ENCODE results near the gene CCDC138. TPM values are rescaled to one million over a fixed set of nuclear protein-coding genes. Genes with fewer than 3 reads are reported as not detected.

Gene CCDC138
- polyA plus RNA-seq, 1 donor from 2014 or later: 19.0 TPM

DNA sequence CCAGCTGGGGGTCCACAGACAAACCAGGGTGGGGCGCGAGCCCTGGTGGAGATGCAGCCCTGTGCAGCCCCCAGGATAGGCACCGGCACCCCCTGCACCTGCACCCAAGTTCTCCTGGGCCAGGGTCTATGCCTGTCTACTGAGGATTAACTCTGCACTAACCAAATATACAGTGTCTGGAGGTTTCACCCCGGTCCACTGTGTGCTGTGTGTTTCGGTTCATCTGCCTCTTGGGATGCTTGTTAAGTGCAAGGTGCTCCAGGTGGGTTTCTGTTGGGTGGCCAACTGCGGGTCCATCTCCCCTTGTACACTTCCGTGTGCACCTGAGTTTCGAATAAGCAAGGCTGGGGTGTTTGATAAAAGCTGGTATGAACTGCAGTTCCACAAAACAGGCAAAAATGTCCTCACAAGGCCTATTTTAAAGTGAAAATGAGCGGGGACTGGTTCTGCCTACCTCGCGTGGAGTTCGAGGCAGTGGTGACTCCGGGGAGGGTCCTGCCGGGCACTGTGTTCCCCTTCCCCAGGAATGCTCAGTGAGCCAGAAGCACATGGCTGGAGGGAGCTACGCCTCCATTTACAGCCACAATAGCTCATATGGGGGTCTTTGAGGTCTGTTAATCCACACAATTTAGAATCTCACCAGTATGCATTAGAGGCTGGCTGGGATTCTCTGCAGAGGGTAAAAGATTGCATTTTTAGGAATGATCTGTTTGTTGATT is 131.7 kb downstream of the CCDC138 start:
- Histone ChIP-seq H3K27me3 (ENCODE audit: insufficient read depth, low read depth, low read length) (no peaks in the 10 kb centered on the region), H3F3A (ENCODE audit: insufficient read depth, low read length, poor library complexity, severe bottlenecking) (no peaks in the 10 kb centered on the region), H3K79me2 (replicated peaks; ENCODE audit: insufficient read depth, low read length) (no peaks in the 10 kb centered on the region), H3K4me2 (ENCODE audit: low read length) (no peak overlapping the region), H2AFZ (ENCODE audit: low read depth, low read length) (no peak overlapping the region), H3K27ac (ENCODE audit: low read length) (no peak overlapping the region), H3K36me3 (ENCODE audit: insufficient read depth, low read length) (no peaks in the 10 kb centered on the region), H3K9ac (ENCODE audit: low read length) (no peak overlapping the region), H3K9me2 (ENCODE audit: insufficient read depth, low read length) (no peaks in the 10 kb centered on the region), H3K4me3 (ENCODE audit: low read length) (no peak overlapping the region), H3K9me3 (ENCODE audit: low read length) (no peaks in the 10 kb centered on the region), H4K20me1 (ENCODE audit: insufficient read depth) (no peaks in the 10 kb centered on the region)
- TF ChIP-seq RAD21 (conservative IDR thresholded peaks at IDR 0.05): no peak
- no peak for TF ChIP-seq TAF1 (IDR thresholded peaks at IDR 0.05; ENCODE audit: low read depth)
- TF ChIP-seq, protein P1, sequence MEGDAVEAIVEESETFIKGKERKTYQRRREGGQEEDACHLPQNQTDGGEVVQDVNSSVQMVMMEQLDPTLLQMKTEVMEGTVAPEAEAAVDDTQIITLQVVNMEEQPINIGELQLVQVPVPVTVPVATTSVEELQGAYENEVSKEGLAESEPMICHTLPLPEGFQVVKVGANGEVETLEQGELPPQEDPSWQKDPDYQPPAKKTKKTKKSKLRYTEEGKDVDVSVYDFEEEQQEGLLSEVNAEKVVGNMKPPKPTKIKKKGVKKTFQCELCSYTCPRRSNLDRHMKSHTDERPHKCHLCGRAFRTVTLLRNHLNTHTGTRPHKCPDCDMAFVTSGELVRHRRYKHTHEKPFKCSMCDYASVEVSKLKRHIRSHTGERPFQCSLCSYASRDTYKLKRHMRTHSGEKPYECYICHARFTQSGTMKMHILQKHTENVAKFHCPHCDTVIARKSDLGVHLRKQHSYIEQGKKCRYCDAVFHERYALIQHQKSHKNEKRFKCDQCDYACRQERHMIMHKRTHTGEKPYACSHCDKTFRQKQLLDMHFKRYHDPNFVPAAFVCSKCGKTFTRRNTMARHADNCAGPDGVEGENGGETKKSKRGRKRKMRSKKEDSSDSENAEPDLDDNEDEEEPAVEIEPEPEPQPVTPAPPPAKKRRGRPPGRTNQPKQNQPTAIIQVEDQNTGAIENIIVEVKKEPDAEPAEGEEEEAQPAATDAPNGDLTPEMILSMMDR (IDR thresholded peaks at IDR 0.05; ENCODE audit: poor library complexity, severe bottlenecking): no peak

DNA sequence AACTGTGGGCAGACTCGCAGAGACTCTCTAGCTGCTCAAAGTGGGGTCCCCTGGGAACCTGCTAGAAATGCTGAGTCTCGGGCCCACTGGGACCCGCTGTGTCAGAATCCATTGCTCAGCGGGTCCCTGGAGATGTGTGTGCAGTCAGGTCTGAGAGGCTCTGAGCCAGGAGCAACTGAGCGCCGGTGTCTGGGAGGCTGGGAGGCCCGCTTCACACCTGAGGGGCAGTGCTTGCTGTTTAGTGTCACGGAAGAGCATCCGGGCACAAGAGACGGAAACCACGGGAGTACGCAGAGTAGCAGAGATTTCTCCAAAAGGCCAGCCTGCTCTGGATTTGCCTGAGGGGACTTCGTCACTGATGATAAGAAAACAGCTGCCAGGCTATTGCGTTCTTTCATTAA is 132.4 kb downstream of the CCDC138 start:
- Histone ChIP-seq H3K9ac (ENCODE audit: low read length) (no peak overlapping the region), H3K9me3 (ENCODE audit: low read length) (no peaks in the 10 kb centered on the region), H3F3A (ENCODE audit: insufficient read depth, low read length, poor library complexity, severe bottlenecking) (no peaks in the 10 kb centered on the region), H3K4me2 (ENCODE audit: low read length) (no peak overlapping the region), H3K27ac (ENCODE audit: low read length) (no peak overlapping the region), H3K9me2 (ENCODE audit: insufficient read depth, low read length) (no peaks in the 10 kb centered on the region), H3K36me3 (ENCODE audit: insufficient read depth, low read length) (no peaks in the 10 kb centered on the region), H3K4me3 (ENCODE audit: low read length) (no peak overlapping the region), H3K79me2 (replicated peaks; ENCODE audit: insufficient read depth, low read length) (no peaks in the 10 kb centered on the region), H3K27me3 (ENCODE audit: insufficient read depth, low read depth, low read length) (no peaks in the 10 kb centered on the region), H4K20me1 (ENCODE audit: insufficient read depth) (no peaks in the 10 kb centered on the region), H2AFZ (ENCODE audit: low read depth, low read length) (no peak overlapping the region)
- TF ChIP-seq RAD21 (conservative IDR thresholded peaks at IDR 0.05) (no peak), TAF1 (IDR thresholded peaks at IDR 0.05; ENCODE audit: low read depth) (no peak), SMC3 (conservative IDR thresholded peaks at IDR 0.05; ENCODE audit: poor library complexity) (no peak), EZH2 (IDR thresholded peaks at IDR 0.05; ENCODE audit: borderline replicate concordance, insufficient read depth, low read length, poor library complexity, severe bottlenecking) (no peak), MXI1 (conservative IDR thresholded peaks at IDR 0.05; ENCODE audit: poor library complexity, severe bottlenecking) (no peak), EP300 (conservative IDR thresholded peaks at IDR 0.05; ENCODE audit: poor library complexity, severe bottlenecking) (no peak), POLR2AphosphoS5 (IDR thresholded peaks at IDR 0.05) (no peak)
- TF ChIP-seq, protein P2, sequence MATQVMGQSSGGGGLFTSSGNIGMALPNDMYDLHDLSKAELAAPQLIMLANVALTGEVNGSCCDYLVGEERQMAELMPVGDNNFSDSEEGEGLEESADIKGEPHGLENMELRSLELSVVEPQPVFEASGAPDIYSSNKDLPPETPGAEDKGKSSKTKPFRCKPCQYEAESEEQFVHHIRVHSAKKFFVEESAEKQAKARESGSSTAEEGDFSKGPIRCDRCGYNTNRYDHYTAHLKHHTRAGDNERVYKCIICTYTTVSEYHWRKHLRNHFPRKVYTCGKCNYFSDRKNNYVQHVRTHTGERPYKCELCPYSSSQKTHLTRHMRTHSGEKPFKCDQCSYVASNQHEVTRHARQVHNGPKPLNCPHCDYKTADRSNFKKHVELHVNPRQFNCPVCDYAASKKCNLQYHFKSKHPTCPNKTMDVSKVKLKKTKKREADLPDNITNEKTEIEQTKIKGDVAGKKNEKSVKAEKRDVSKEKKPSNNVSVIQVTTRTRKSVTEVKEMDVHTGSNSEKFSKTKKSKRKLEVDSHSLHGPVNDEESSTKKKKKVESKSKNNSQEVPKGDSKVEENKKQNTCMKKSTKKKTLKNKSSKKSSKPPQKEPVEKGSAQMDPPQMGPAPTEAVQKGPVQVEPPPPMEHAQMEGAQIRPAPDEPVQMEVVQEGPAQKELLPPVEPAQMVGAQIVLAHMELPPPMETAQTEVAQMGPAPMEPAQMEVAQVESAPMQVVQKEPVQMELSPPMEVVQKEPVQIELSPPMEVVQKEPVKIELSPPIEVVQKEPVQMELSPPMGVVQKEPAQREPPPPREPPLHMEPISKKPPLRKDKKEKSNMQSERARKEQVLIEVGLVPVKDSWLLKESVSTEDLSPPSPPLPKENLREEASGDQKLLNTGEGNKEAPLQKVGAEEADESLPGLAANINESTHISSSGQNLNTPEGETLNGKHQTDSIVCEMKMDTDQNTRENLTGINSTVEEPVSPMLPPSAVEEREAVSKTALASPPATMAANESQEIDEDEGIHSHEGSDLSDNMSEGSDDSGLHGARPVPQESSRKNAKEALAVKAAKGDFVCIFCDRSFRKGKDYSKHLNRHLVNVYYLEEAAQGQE (IDR thresholded peaks at IDR 0.05; ENCODE audit: borderline replicate concordance): no peak
- TF ChIP-seq, protein P1 (IDR thresholded peaks at IDR 0.05; ENCODE audit: poor library complexity, severe bottlenecking): no peak
